Mesothelial cell of epicardium (in vitro differentiated cells): ENCODE results near the gene RAB40C. TPM values are rescaled to one million over a fixed set of nuclear protein-coding genes. Genes with fewer than 3 reads are reported as not detected.

Experiments used
- DNase-seq, 2 experiments: peaks; one replicate each; pipeline ENCODE4 v3.0.0; 2021; ENCODE audit warnings: low spot score in 2 of 2; ENCODE audit not compliant: unreplicated experiment in 2 of 2
- H3K27ac Mint-ChIP-seq: 2 replicates; pipeline ENCODE4 v1.8.0; 2021; ENCODE audit warnings: mixed read lengths
- H3K27me3 Mint-ChIP-seq: 2 replicates; pipeline ENCODE4 v1.8.0; 2021; ENCODE audit warnings: low read depth, mixed read lengths
- H3K36me3 Mint-ChIP-seq: 2 replicates; pipeline ENCODE4 v1.8.0; 2021; ENCODE audit warnings: mixed read lengths
- H3K4me1 Mint-ChIP-seq: 2 replicates; pipeline ENCODE4 v1.8.0; 2021; ENCODE audit warnings: mixed read lengths
- H3K4me3 Mint-ChIP-seq: 2 replicates; pipeline ENCODE4 v1.8.0; 2021; ENCODE audit warnings: mild to moderate bottlenecking, moderate library complexity, mixed read lengths
- H3K9me3 Mint-ChIP-seq: 2 replicates; pipeline ENCODE4 v1.8.0; 2021; ENCODE audit warnings: mixed read lengths
- total RNA-seq: library from RNA; stranded (reverse); gene quantifications from 3 replicates; pipeline ENCODE4 v1.2.1, GENCODE V29; 2021
- TF ChIP-seq, protein P1 (sequence below): fragments of 200-600 bp; sonication (generic); IDR thresholded peaks from one replicate; pipeline ENCODE4 v1.5.0; 2021; ENCODE audit warnings: antibody characterized with exemption; ENCODE audit not compliant: unreplicated experiment

The RAB40C gene
- total RNA-seq, 1 donor from 2014 or later, result 25.5 TPM

DNA sequence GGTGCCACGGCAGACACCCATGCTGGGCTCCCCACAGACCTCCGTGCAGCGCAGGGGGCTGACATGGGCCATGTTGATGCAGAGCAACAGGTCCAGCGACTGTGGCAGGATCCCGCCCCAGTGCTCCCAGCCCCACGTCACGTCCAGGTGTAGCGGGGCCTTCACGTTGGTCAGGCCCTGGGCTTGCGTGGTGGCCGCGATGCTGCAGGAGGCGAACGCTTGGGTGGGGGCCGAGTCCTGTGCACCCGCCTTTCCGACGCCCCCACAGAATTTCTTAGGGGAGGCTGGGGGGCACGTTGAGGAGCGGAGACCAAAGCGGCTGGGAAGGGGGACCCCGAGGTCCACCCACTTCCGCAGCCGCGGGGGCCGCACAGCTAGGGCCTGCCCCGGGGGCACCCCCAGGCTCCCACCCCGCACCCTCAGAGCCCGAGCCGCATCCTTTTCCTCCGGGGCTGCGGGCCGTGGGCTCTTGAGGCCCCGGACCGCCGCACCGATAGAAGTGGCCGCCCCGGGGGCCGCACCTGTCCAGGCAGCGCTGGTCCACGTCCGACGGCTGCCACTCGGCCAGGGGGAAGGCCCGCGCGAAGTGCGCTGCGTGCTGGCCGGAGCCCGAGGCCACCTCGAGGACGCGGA is 45.8 kb downstream of the RAB40C start:
- H3K4me3 Mint-ChIP-seq, result peak overlapping the region; percentile 98
- H3K27me3 Mint-ChIP-seq, result no peaks in the 10 kb centered on the region
- H3K4me1 Mint-ChIP-seq, result peaks cover 6% of the 10 kb centered on the region
- H3K9me3 Mint-ChIP-seq, result no peaks in the 10 kb centered on the region
- DNase-seq, result no peak
- no peaks in the 10 kb centered on the region for H3K36me3 Mint-ChIP-seq
- TF ChIP-seq, protein P1, sequence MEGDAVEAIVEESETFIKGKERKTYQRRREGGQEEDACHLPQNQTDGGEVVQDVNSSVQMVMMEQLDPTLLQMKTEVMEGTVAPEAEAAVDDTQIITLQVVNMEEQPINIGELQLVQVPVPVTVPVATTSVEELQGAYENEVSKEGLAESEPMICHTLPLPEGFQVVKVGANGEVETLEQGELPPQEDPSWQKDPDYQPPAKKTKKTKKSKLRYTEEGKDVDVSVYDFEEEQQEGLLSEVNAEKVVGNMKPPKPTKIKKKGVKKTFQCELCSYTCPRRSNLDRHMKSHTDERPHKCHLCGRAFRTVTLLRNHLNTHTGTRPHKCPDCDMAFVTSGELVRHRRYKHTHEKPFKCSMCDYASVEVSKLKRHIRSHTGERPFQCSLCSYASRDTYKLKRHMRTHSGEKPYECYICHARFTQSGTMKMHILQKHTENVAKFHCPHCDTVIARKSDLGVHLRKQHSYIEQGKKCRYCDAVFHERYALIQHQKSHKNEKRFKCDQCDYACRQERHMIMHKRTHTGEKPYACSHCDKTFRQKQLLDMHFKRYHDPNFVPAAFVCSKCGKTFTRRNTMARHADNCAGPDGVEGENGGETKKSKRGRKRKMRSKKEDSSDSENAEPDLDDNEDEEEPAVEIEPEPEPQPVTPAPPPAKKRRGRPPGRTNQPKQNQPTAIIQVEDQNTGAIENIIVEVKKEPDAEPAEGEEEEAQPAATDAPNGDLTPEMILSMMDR, result no peak
- no peak overlapping the region for H3K27ac Mint-ChIP-seq

DNA sequence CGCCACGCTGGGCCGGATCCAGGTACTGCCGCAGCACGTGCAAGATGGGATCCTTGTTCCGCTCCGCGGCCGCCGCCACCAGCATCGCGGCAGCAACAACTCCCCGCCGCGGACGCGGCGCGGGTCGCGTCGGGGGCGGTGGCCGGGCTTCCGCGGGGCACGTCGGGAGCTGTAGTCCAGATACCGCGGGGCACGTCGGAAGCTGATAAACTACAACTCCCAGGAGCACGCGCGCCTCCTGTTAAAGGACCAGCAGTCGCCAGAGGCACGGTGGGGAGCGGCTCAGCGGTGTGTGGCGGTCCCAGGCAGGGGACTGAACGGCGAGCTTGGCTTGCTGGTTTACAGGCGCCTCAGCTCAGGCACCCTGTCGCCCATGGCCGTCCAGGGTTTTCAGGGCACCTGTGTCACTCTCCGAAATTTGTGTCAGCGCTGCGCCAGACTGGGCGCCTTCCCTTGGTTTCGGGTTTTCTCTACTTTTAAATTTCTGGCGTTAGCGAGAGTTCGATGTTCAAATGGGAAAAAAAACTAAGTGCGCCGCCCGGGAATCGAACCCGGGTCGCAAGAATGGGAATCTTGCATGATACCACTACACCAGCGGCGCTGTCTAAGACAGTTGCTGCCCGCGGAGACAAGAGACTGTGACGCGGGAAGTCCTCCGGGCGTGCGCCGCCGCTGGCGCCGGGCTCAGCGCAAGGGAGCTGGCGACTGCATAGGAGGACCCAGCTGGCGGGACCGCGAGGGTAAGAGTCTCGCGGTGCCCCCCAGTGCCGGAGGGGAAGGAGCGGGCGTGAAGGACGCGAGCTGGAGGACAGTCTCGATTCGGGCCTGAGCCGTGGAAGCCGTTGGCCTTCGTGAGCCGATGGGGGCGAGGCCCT is 46.6 kb downstream of the RAB40C start, which contains the start of gene METTL26:
Gene METTL26 (minus strand): TSS at position 100 of the 875 bp plus-strand sequence. CDS start 15 bp downstream, at position 85.
- Mint-ChIP-seq H3K9me3 (no peaks in the 10 kb centered on the region), H3K27me3 (no peaks in the 10 kb centered on the region), H3K4me1 (peaks cover 6% of the 10 kb centered on the region), H3K4me3 (peak within 1 kb of the TSS; percentile 98), H3K36me3 (no peaks in the 10 kb centered on the region), H3K27ac (peak within 1 kb of the TSS; percentile 99)
- TF ChIP-seq, protein P1, result no peak
- peak; percentile 89 to 98 for DNase-seq

DNA sequence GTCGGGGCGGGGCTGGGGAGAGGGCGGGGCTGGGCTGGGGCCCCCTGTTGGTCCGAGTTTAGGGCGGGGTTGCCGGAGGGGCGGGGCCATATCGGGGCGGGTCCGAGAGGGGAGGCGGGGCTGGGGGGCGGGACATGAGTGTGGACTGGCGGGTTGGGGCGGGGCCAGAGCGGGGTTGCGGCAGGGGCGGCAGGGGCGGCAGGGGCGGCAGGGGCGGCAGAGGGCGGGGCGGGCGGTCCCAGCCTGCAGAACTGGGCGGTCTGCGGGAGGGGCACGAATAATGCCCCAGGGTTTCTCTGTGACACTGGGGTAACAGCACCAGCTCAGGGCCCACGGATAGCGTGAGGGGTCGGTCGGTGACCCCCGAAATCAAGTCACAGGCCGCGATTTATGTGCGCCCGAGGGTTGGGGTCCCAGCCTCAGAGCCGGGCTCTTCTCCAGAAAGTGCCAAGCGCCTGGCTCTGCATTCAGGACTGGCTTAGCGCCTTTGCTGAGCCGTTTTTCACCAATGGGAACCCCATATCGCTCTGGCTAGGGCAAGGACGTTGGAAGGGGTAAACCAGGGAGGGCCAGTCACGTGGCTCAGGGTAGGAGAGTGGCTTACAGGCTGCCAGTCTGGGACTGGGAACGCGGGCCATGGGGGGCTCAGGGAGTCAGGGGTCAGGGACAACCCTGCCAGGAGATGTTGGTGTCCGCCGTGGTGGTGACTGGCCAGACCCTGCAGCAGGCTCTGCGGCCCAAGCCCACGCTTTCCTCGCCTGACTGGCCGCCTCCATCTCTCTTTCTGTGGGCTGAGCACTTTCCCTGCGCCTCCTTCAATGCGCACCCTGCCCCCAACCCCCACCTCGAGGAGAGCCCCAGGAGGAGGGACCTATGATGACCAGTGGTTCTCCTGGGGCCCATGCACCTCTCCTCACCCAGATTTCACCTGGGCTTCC is 47.5 kb downstream of the RAB40C start:
- no peaks in the 10 kb centered on the region for H3K27me3 Mint-ChIP-seq
- no peaks in the 10 kb centered on the region for H3K9me3 Mint-ChIP-seq
- no peak for DNase-seq
- H3K4me1 Mint-ChIP-seq, result peaks cover 6% of the 10 kb centered on the region
- H3K27ac Mint-ChIP-seq, result no peak overlapping the region
- H3K4me3 Mint-ChIP-seq, result peak overlapping the region; percentile 98
- no peaks in the 10 kb centered on the region for H3K36me3 Mint-ChIP-seq
- TF ChIP-seq, protein P1, result no peak

DNA sequence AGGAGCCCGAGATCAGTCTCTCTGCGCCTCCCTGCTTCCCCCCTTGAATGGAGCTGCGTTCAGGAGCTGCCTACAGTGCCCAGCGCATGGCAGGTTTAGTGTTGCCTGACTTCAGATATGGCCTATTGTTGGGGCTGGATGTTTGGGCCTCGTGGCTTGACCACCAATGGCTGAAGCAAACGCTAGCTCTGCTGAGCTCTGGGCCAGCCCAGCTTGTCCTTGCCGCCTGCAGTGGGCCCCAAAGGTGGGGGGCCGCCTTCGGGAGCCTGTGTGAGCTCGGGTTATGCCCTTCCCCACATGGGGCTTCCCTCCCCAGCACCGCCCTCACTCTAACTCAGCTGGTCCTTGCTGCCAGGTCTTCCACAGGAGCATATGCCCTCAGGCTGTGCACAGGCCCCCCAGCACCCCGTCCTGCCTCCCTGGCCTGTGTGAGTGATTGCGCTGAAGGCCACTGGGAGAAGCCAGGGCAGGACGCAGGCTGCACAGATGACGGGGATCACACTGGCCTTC is 48.2 kb downstream of the RAB40C start:
- Mint-ChIP-seq H3K9me3 (no peaks in the 10 kb centered on the region), H3K4me1 (peaks cover 6% of the 10 kb centered on the region), H3K4me3 (peak overlapping the region; percentile 55), H3K27me3 (no peaks in the 10 kb centered on the region), H3K36me3 (no peaks in the 10 kb centered on the region), H3K27ac (no peak overlapping the region)
- no peak for DNase-seq
- TF ChIP-seq, protein P1, result no peak

DNA sequence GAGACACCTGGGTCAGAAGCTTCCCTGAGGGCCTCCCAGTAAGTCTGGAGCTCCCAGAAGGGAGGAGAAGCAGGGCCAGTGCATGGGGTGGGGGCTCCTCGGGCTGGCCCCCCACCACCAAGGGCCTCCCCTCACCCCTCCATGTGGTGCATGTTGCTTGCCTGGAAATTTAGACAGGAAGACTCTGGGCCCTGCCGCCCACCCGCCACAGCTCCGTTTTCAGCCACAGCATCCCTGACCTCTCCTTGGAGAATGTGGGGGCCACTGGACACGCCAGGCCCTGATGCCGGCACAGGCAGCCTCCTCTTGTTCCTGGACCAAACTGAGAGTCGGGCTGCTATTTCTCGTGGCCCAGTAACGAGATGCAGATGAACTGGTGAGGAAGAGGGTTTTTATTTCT is 49.0 kb downstream of the RAB40C start:
- no peak for DNase-seq
- Mint-ChIP-seq H3K27ac (no peak overlapping the region), H3K4me1 (peaks cover 6% of the 10 kb centered on the region), H3K27me3 (no peaks in the 10 kb centered on the region), H3K36me3 (no peaks in the 10 kb centered on the region), H3K9me3 (no peaks in the 10 kb centered on the region), H3K4me3 (peak overlapping the region; percentile 31)
- TF ChIP-seq, protein P1, result no peak
